ENCODE results near the gene ELOVL6. TPM values are rescaled to one million over a fixed set of nuclear protein-coding genes. Genes with fewer than 3 reads are reported as not detected.

The ELOVL6 gene
- total RNA-seq, 1 donor from 2014 or later, result 8.9 TPM

DNA sequence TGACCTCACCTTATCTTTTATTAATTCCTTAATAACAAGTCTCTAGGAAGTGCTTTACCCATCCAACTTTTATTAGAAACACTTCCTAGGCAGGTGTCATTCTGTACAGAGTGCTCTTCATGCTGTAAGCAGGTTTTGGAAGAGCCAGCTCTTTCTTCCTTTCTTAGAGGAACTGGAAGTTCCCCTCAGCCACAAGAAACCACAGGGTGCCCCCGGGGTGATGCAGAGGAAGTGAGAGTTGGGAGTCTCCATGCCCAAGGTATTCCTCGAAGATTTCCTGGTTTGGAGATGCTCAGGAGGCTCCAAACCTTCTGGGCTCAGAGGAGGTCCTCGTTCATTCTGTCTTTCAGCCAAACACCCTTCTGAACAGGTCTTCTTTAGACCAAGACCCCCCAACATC lies 201.9 kb downstream of the ELOVL6 start:
- no peak for DNase-seq (ENCODE audit: low read depth)
